Kidney (tissue), 14 donors: Measurements from ENCODE around the gene EZH1. TPM values are rescaled to one million over a fixed set of nuclear protein-coding genes. Genes with fewer than 3 reads are reported as not detected.

Source experiments
- DNase-seq, 5 donors: peaks; one replicate each; pipeline ENCODE4 v3.0.0-alpha.2; 2013 to 2020
- FAIRE-seq: peaks from 2 replicates; lab custom pipeline; 2012; peaks lifted over from hg19 to GRCh38; lab: Jason Lieb, UNC
- H3K27ac ChIP-seq, 2 donors: one replicate each; pipeline ENCODE4 v1.7.0; 2013; ENCODE audit warnings: low read depth in 2 of 2, low read length in 2 of 2, inconsistent platforms in 1 of 2
- H3K27me3 ChIP-seq: one replicate; pipeline ENCODE4 v1.7.1; 2013; ENCODE audit warnings: low read length, inconsistent platforms; ENCODE audit not compliant: control insufficient read depth, insufficient read depth
- H3K36me3 ChIP-seq, 3 donors: one replicate each; pipeline versions ENCODE4 v1.7.0 to v1.7.1; 2013; ENCODE audit warnings: low read length in 3 of 3, control low read depth in 1 of 3, inconsistent platforms in 1 of 3; ENCODE audit not compliant: insufficient read depth in 3 of 3, control insufficient read depth in 2 of 3
- H3K4me1 ChIP-seq, 3 donors: one replicate each; pipeline versions ENCODE4 v1.7.0 to v1.7.1; 2013; ENCODE audit warnings: low read length in 3 of 3, inconsistent platforms in 1 of 3, low read depth in 1 of 3; ENCODE audit not compliant: control insufficient read depth in 2 of 3, insufficient read depth in 2 of 3
- H3K4me3 ChIP-seq, 3 donors: one replicate each; pipeline versions ENCODE4 v1.7.0 to v1.8.1; 2013; ENCODE audit warnings: low read length in 3 of 3, control low read depth in 1 of 3, inconsistent platforms in 1 of 3
- H3K9ac ChIP-seq, 3 donors: one replicate each; pipeline versions ENCODE4 v1.7.0 to v1.7.1; 2013; ENCODE audit warnings: low read length in 3 of 3, control low read depth in 1 of 3, inconsistent platforms in 1 of 3
- H3K9me3 ChIP-seq, 3 donors: one replicate each; pipeline versions ENCODE4 v1.7.0 to v1.7.1; 2013; ENCODE audit warnings: low read length in 3 of 3, control low read depth in 1 of 3, inconsistent platforms in 1 of 3; ENCODE audit not compliant: control insufficient read depth in 2 of 3, insufficient read depth in 1 of 3
- CTCF ChIP-seq: IDR thresholded peaks from 3 replicates; pipeline ENCODE4 v1.5.1; 2012; ENCODE audit warnings: mild to moderate bottlenecking, moderate library complexity, borderline replicate concordance; ENCODE audit not compliant: insufficient read depth; ENCODE audit errors: extremely low read depth
- intact Hi-C: fragments of 100-400 bp; cut with DNase I; formaldehyde crosslinking; loops from one replicate; pipeline ENCODE4 v1.11.1; 2022
- polyA plus RNA-seq: library from polyadenylated mRNA; stranded (reverse); fragments of 350-450 nt; fragmentation: Illumina TruSeq; extraction: RNeasy Lipid Tissue Mini Kit (QIAGEN cat#74804); gene quantifications from one replicate; pipeline ENCODE4 v1.2.3, GENCODE V29; 2014; ENCODE audit warnings: low read depth, low replicate concordance; ENCODE audit not compliant: insufficient read depth
- total RNA-seq: library from RNA; stranded (reverse); fragmentation: NEBNext Ultra II Directional; extraction: Animal tissue kit (Norgen Biotek cat#: 25700); gene quantifications from one replicate; pipeline ENCODE4 v1.2.1, GENCODE V29; 2021
- donor health status: control.
- donor health status: control.
- donor health status: control.
- donor health status: control.
- donor health status: control.
- donor health status: DM: yes; HTN: yes; CAD: no.
- donor health status: Normal renal cell carcinoma (clear cell type).

Gene EZH1
- total and polyA plus RNA-seq, 2 donors from 2014 or later: 20.8 to 59.2 TPM

GRCh38 chr17:42740699-42741098 is 4.1 kb downstream of the EZH1 start:
- intact Hi-C loops: no loop called here
- no peak overlapping the region for H3K27ac ChIP-seq
- H3K4me1 ChIP-seq: peaks cover 2 to 12% (median 9%) of the 10 kb centered on the region in 3 donors
- no peaks in the 10 kb centered on the region for H3K9me3 ChIP-seq
- no peaks in the 10 kb centered on the region for H3K36me3 ChIP-seq
- no peak for TF ChIP-seq CTCF
- FAIRE-seq: no peak
- H3K27me3 ChIP-seq: no peaks in the 10 kb centered on the region
- DNase-seq: no peak
- H3K4me3 ChIP-seq: no peak overlapping the region
- no peak overlapping the region for H3K9ac ChIP-seq

GRCh38 chr17:42725143-42725542 is 19.7 kb downstream of the EZH1 start:
- Histone ChIP-seq H3K9me3 (no peaks in the 10 kb centered on the region), H3K4me3 (no peak overlapping the region), H3K4me1 (no peaks in the 10 kb centered on the region), H3K27me3 (no peaks in the 10 kb centered on the region), H3K27ac (no peak overlapping the region), H3K9ac (no peak overlapping the region), H3K36me3 (peaks cover 11 to 37% (median 18%) of the 10 kb centered on the region in 3 donors)
- FAIRE-seq (no peak), DNase-seq (no peak)
- intact Hi-C loops: no loop called here
- no peak for TF ChIP-seq CTCF

- intact Hi-C loops: no loop called here
- Histone ChIP-seq H3K4me3 (no peak overlapping the region), H3K9ac (no peak overlapping the region), H3K36me3 (peaks cover 16 to 39% (median 27%) of the 10 kb centered on the region in 3 donors), H3K4me1 (no peaks in the 10 kb centered on the region), H3K27me3 (no peaks in the 10 kb centered on the region), H3K27ac (no peak overlapping the region), H3K9me3 (no peaks in the 10 kb centered on the region)
- FAIRE-seq (no peak), DNase-seq (no peak)
- no peak for TF ChIP-seq CTCF
Measured at GRCh38 chr17:42723636-42724035, 21.2 kb downstream of the EZH1 start.

GRCh38 chr17:42720996-42721583 is 23.8 kb downstream of the EZH1 start:
- Histone ChIP-seq H3K27ac (no peak overlapping the region), H3K27me3 (no peaks in the 10 kb centered on the region), H3K4me1 (no peaks in the 10 kb centered on the region), H3K36me3 (peaks cover 16 to 47% (median 40%) of the 10 kb centered on the region in 3 donors), H3K9me3 (no peaks in the 10 kb centered on the region), H3K4me3 (no peak overlapping the region), H3K9ac (no peak overlapping the region)
- peak in 3 of 5 donors; percentile 39 to 90 (median 82) for DNase-seq
- peak; percentile 82 for TF ChIP-seq CTCF
- intact Hi-C loops: no loop called here
- peak; percentile 21 for FAIRE-seq
